Psoas muscle (tissue), 8 donors: Measurements from ENCODE around the gene SCLT1. TPM values are rescaled to one million over a fixed set of nuclear protein-coding genes. Genes with fewer than 3 reads are reported as not detected.

ENCODE experiments used
- ATAC-seq, 4 donors: fragments of 200-7000 bp; cut with Tn5 transposase; one replicate each; pipeline ENCODE4 v1.9.1; 2020; ENCODE audit warnings: moderate library complexity in 3 of 4, mild to moderate bottlenecking in 2 of 4
- DNase-seq, 2 donors: peaks; one replicate each; pipeline ENCODE4 v3.0.0-alpha.2; 2020
- H3K27ac ChIP-seq: fragments of 200-600 bp; one replicate; pipeline ENCODE4 v1.8.0; 2022
- H3K27me3 ChIP-seq, 3 donors: fragments of 200-600 bp in 1 of 3; one replicate each; pipeline versions ENCODE4 v1.6.1 to v1.8.0; 2013 to 2022; ENCODE audit warnings: low read length in 2 of 3, mild to moderate bottlenecking in 2 of 3, moderate library complexity in 1 of 3; ENCODE audit not compliant: insufficient read depth in 3 of 3
- H3K36me3 ChIP-seq, 2 donors: fragments of 200-600 bp in 1 of 2; one replicate each; pipeline versions ENCODE4 v1.6.1 to v1.8.0; 2013 to 2022; ENCODE audit warnings: low read depth in 1 of 2, mild to moderate bottlenecking in 1 of 2, moderate library complexity in 1 of 2; ENCODE audit not compliant: insufficient read depth in 1 of 2
- H3K4me1 ChIP-seq: fragments of 200-600 bp; one replicate; pipeline ENCODE4 v1.8.0; 2022
- H3K4me3 ChIP-seq: fragments of 200-600 bp; one replicate; pipeline ENCODE4 v1.8.0; 2022; ENCODE audit warnings: mild to moderate bottlenecking
- H3K9me3 ChIP-seq: fragments of 200-600 bp; one replicate; pipeline ENCODE4 v1.8.0; 2022
- WGBS, 3 donors: extraction: QIAGEN DNeasy Blood & Tissue Kit; methylation state at CpG; one replicate each; pipeline versions ENCODE4 v1.1.6 to v1.1.7; 2013; 5-methylcytosine and 5-hydroxymethylcytosine counted together
- intact Hi-C, 2 donors: fragments of 100-400 bp; cut with DNase I; formaldehyde crosslinking; loops; one replicate each; pipeline versions ENCODE4 v1.11.0 to v1.14.2; 2022
- polyA plus RNA-seq, 3 donors: library from polyadenylated mRNA; stranded (reverse); fragments of 200-250 nt; gene quantifications; one replicate each; pipeline ENCODE4 v1.2.3, GENCODE V29; 2013
- total RNA-seq, 4 donors: library from RNA; stranded (reverse); fragmentation: NEBNext Ultra II Directional in 2 of 4; extraction: Animal tissue kit (Norgen Biotek cat#: 25700) in 2 of 4; gene quantifications; one replicate each; pipeline versions ENCODE4 v1.2.1 to v1.2.4, GENCODE V29; 2021 to 2023
- TF ChIP-seq, protein P1 (sequence below): fragments of 200-600 bp; IDR thresholded peaks from one replicate; pipeline ENCODE4 v1.8.0; 2022; ENCODE audit warnings: antibody characterized with exemption
- donor health status: healthy with polysubstance abuse.
- donor health status: DM: no; HTN: no; CAD: no; lungs with moderate emphysema.
- donor health status: Bipolar disorder and iron deficiency.
- donor health status: healthy.
- donor health status: DM: yes; HTN: yes; CAD: no.
- donor health status: DM: no; HTN: no; CAD: no.
- donor health status: DM: no; HTN: no; CAD: no.
- donor health status: DM: yes; HTN: yes; CAD: no.

Gene SCLT1
- total and polyA plus RNA-seq, 7 donors: 1.1 to 5.3 (median 3.1) TPM

DNA sequence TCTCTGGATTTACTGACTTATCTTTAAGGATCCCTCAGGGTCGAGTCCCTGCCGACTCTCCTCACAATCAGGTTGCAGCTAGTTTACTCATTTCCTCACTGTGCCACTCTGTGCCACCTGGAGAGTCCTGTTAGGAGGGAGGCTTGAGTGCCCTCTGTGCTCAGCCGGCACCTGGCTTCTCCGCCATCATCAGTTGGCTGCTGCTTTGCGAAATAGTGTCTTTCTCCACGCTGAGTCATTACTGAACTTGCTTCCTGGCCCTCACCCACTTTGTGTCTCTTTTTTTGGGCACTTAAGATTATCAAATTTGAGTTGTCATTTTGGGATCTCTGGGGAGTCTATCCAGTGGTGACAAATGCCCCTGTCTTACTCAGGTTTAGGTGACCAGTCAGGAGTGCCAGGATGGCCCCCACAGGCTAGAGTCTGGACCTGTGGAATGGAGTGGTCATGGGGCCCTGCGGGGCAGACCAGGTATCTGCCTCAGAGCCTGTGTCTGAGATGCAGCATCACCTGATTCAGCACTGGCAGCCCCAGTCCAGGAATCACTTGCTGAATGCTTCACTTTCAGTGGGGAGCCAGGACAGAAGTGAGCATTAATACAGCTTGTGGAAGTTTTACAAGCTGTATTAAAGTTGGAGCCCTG, 246.1 kb downstream of the SCLT1 start:
- Histone ChIP-seq H3K9me3 (no peaks in the 10 kb centered on the region), H3K36me3 (peaks cover 0 to 89% of the 10 kb centered on the region in 2 donors), H3K27ac (peak overlapping the region; percentile 18), H3K27me3 (no peaks in the 10 kb centered on the region), H3K4me1 (peaks cover 28% of the 10 kb centered on the region), H3K4me3 (no peak overlapping the region)
- TF ChIP-seq, protein P1, sequence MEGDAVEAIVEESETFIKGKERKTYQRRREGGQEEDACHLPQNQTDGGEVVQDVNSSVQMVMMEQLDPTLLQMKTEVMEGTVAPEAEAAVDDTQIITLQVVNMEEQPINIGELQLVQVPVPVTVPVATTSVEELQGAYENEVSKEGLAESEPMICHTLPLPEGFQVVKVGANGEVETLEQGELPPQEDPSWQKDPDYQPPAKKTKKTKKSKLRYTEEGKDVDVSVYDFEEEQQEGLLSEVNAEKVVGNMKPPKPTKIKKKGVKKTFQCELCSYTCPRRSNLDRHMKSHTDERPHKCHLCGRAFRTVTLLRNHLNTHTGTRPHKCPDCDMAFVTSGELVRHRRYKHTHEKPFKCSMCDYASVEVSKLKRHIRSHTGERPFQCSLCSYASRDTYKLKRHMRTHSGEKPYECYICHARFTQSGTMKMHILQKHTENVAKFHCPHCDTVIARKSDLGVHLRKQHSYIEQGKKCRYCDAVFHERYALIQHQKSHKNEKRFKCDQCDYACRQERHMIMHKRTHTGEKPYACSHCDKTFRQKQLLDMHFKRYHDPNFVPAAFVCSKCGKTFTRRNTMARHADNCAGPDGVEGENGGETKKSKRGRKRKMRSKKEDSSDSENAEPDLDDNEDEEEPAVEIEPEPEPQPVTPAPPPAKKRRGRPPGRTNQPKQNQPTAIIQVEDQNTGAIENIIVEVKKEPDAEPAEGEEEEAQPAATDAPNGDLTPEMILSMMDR: no peak
- ATAC-seq (peak; percentile 37 to 51 (median 48)), DNase-seq (no peak)
- intact Hi-C loops: no loop called here
- 70 to 87% (median 79%) methylated on average over 7 of the region's 7 CpGs for WGBS, 3 donors

DNA sequence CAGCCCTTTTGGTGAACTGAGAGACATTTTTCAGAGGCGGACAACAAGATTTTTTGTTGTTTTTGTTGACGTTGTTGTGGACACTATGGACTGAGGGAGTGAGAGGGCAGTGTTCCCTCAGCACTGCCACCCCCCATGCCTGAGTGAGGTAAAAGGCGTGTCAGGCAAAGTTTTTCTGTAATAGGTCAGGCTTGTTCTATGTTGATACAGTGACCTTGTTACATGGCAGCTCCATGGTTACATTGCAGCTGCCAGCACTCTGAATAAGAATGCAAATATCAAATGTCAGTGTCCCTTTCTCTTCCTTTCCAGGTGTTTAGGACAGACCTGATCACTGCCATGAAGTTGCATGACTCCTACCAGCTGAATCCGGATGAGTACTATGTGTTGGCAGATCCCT, 247.3 kb downstream of the SCLT1 start:
- Histone ChIP-seq H3K4me1 (peaks cover 39% of the 10 kb centered on the region), H3K36me3 (peaks cover 0 to 77% of the 10 kb centered on the region in 2 donors), H3K9me3 (no peaks in the 10 kb centered on the region), H3K4me3 (no peak overlapping the region), H3K27ac (peak overlapping the region; percentile 50), H3K27me3 (no peaks in the 10 kb centered on the region)
- WGBS, 3 donors: 49 to 68% (median 54%) methylated on average over 4 of the region's 4 CpGs
- intact Hi-C loops: no loop called here
- DNase-seq: no peak
- peak; percentile 85 to 91 (median 89) for ATAC-seq
- TF ChIP-seq, protein P1: no peak

DNA sequence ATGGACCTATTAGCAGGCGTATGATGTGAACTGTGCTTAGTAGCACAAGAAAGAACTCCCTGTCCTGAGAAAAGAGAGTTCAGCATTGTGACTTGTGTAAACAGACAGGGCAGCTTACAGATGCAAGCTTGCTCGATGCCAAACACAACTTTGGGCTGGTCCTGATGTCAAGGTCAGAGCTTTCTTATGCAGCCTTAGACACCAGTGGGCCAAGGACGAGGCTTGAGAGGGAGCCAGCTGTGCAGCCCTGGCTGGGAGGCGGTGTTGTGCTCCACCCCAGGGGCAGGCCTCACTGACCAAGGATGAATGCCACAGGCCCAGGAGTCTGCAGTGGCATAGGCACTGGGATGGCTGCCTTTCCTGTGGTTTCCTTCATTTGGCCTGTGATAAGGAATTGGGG, 248.4 kb downstream of the SCLT1 start:
- Histone ChIP-seq H3K27me3 (no peaks in the 10 kb centered on the region), H3K27ac (peak overlapping the region; percentile 50), H3K4me1 (peaks cover 50% of the 10 kb centered on the region), H3K36me3 (peaks cover 0 to 66% of the 10 kb centered on the region in 2 donors), H3K4me3 (no peak overlapping the region), H3K9me3 (no peaks in the 10 kb centered on the region)
- ATAC-seq (peak in 2 of 4 donors; percentile 34), DNase-seq (peak; percentile 33 to 63)
- TF ChIP-seq, protein P1: no peak
- intact Hi-C loops: no loop called here
- 45 to 64% (median 49%) methylated on average over 4 of the region's 4 CpGs for WGBS, 3 donors

DNA sequence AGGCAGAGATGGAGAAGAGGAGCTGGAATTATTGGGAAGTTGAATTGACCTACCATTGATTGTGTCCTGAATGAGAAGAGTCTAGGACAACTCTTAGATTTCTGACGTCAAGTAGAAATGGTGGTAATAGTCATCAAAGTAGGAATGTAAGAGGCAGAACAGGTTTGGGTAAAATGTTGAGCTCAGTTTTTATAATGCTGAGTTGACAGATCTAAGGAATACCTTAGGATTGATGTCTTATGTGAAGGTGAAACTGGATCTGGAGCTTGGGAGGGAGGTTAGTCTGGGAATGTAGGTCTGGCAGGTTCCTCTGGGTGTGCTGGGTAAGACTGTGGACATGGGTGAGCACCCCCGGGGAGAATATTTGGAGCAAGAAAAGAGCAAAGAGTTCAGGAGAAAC, 251.9 kb downstream of the SCLT1 start:
- Histone ChIP-seq H3K9me3 (no peaks in the 10 kb centered on the region), H3K36me3 (peaks cover 0 to 31% of the 10 kb centered on the region in 2 donors), H3K4me1 (peaks cover 81% of the 10 kb centered on the region), H3K4me3 (no peak overlapping the region), H3K27ac (no peak overlapping the region), H3K27me3 (no peaks in the 10 kb centered on the region)
- no peak for DNase-seq
- TF ChIP-seq, protein P1: no peak
- 46 to 90% (median 60%) methylated on average over 2 of the region's 2 CpGs for WGBS, 3 donors
- no peak for ATAC-seq
- intact Hi-C loops: no loop called here
